Activated naive CD8-positive, alpha-beta T cell treated with anti-CD3 and anti-CD28 coated beads, Interleukin-2, amount 50 U/mL, for 24 hours (primary cell): ENCODE data around the gene POU2F3.

Experiments
- ATAC-seq: fragments of 150-1000 bp; cut with Tn5 transposase; one replicate; pipeline ENCODE4 v1.10.0; 2021
- DNase-seq: peaks from one replicate; pipeline ENCODE4 v3.0.0; 2021
- H3K27ac Mint-ChIP-seq: one replicate; pipeline ENCODE4 v1.8.0; 2021; ENCODE audit warnings: mild to moderate bottlenecking, mixed read lengths
- H3K27me3 Mint-ChIP-seq: one replicate; pipeline ENCODE4 v1.8.0; 2021; ENCODE audit warnings: mixed read lengths
- H3K36me3 Mint-ChIP-seq: one replicate; pipeline ENCODE4 v1.8.0; 2021; ENCODE audit warnings: low read depth, mixed read lengths
- H3K4me1 Mint-ChIP-seq: one replicate; pipeline ENCODE4 v1.8.0; 2021; ENCODE audit warnings: mixed read lengths
- H3K4me3 Mint-ChIP-seq: one replicate; pipeline ENCODE4 v1.8.0; 2021; ENCODE audit warnings: mild to moderate bottlenecking, moderate library complexity, mixed read lengths
- H3K9me3 Mint-ChIP-seq: one replicate; pipeline ENCODE4 v1.8.0; 2021; ENCODE audit warnings: mixed read lengths

Gene POU2F3

DNA sequence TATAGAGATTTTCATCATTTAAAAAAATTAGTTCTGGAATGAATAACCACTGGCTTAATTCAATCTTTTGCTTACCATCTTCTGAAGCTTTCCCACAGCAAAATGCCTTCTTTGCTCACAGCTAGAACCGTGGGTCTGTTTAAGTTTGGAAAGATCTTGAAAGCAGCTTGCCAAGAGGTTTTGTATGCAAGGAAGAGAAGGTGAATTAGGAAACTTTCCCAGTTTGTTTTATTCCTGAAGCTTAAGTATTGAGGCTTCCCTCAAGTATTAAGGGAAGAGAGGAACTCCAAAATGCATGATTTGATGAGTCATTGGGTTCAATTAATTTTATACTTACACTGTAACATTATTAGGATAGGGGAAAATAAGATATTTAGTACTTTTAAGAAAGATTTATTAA lies 94.4 kb downstream of the POU2F3 start:
- H3K9me3 Mint-ChIP-seq = no peaks in the 10 kb centered on the region
- ATAC-seq (no peak), DNase-seq (no peak)
- peaks cover 50% of the 10 kb centered on the region for H3K27me3 Mint-ChIP-seq
- no peak overlapping the region for H3K4me3 Mint-ChIP-seq
- peaks cover 1% of the 10 kb centered on the region for H3K36me3 Mint-ChIP-seq
- no peak overlapping the region for H3K27ac Mint-ChIP-seq
- peaks cover 24% of the 10 kb centered on the region for H3K4me1 Mint-ChIP-seq

DNA sequence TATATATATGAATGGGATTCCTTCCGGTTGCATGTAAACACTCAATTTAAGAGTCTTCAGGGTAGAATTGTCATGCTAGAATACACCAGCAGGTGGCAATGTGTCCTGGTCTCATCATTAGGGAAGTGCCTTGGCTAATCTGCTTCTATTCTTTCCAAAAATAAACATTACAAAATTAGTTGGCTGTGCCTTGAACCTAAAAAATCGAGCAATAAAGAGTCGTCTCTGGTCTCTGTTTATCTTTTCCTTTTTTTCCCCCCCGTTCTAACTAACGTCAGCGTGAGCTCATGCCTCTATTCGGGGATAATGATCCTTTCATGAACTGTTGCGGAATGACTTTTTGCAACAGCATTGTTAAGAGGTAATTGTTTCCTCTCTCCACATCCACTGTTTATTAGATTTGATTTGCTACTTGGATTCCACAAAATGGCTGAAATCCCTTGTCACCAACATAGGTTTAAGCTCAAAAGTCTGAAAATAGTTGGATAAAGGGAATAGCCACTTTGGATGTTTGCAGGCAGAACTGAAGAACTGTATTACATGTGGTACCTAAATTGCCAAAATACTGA lies 95.0 kb downstream of the POU2F3 start:
- ATAC-seq (no peak), DNase-seq (peak; percentile 64)
- H3K9me3 Mint-ChIP-seq = no peaks in the 10 kb centered on the region
- H3K27me3 Mint-ChIP-seq = peaks cover 53% of the 10 kb centered on the region
- H3K4me1 Mint-ChIP-seq = peaks cover 30% of the 10 kb centered on the region
- peak overlapping the region; percentile 17 for H3K27ac Mint-ChIP-seq
- H3K4me3 Mint-ChIP-seq = peak overlapping the region; percentile 70
- H3K36me3 Mint-ChIP-seq = peaks cover 1% of the 10 kb centered on the region

DNA sequence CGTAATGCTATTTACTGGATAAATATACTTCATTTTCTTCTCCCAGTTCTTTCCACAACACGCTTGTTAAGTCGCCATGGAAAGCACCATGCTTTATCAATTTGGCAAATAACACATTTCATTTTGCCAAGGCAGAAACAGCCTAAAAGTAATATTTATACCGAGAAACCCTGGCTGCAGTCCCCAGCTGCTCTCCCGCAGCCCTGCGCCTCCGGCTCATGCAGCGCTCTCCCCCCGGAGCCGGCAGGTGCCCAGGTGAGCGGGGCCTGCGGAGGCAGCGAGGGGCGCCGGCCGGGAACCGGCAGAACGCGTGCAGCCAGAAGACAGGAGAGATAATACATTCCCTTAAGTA lies 95.6 kb downstream of the POU2F3 start:
- Mint-ChIP-seq H3K9me3 (no peaks in the 10 kb centered on the region), H3K36me3 (peaks cover 1% of the 10 kb centered on the region), H3K4me3 (peak overlapping the region; percentile 70), H3K4me1 (peaks cover 35% of the 10 kb centered on the region), H3K27me3 (peaks cover 54% of the 10 kb centered on the region), H3K27ac (no peak overlapping the region)
- peak; percentile 23 for ATAC-seq
- peak; percentile 44 for DNase-seq

DNA sequence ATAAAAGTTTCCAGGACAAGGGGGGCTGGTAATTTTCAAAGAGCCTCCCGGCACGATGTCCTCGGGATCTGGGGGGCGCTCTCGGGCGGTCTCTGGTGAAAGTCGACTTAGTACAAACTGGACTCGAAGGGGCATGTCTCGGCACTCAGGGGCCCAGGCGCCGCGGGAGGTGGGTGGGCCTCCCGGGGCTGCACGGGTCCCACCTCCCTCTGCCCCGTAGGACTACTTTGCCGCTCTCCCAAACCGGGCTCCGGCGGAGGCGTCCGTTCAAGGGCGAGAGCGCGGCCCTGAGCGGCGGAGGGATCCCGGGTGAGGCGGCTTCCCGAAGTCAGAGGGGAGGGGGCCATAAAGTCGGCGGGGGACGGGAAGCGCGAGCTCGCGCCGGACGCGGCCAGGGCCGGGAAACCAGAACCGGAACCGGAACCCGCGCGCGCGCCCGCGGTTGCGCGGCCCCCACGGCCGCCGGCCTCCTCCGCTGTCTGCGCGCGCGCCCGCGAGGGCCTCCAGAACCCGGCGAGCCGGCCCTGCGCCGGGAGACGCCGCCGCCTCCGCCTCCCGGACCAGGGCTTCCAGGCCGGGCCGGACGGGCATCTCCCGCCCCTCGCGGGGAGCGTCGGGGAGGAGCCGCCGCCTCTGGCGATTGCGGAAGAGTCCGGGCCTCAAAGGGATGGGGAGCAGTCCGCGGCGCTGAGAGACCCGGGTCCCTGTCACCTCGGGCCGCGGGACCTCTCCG lies 96.1 kb downstream of the POU2F3 start, which contains the start of gene ARHGEF12:
Gene ARHGEF12, plus strand, starts transcription at position 506 of the 733 bp plus-strand sequence. CDS start 831 bp downstream, outside the sequence.
- DNase-seq (peak; percentile 86), ATAC-seq (peak; percentile 81)
- peaks cover 1% of the 10 kb centered on the region for H3K36me3 Mint-ChIP-seq
- H3K27ac Mint-ChIP-seq = peak within 1 kb of the TSS; percentile 79
- H3K27me3 Mint-ChIP-seq = peaks cover 54% of the 10 kb centered on the region
- no peaks in the 10 kb centered on the region for H3K9me3 Mint-ChIP-seq
- peak within 1 kb of the TSS; percentile 90 for H3K4me3 Mint-ChIP-seq
- H3K4me1 Mint-ChIP-seq = peaks cover 38% of the 10 kb centered on the region

DNA sequence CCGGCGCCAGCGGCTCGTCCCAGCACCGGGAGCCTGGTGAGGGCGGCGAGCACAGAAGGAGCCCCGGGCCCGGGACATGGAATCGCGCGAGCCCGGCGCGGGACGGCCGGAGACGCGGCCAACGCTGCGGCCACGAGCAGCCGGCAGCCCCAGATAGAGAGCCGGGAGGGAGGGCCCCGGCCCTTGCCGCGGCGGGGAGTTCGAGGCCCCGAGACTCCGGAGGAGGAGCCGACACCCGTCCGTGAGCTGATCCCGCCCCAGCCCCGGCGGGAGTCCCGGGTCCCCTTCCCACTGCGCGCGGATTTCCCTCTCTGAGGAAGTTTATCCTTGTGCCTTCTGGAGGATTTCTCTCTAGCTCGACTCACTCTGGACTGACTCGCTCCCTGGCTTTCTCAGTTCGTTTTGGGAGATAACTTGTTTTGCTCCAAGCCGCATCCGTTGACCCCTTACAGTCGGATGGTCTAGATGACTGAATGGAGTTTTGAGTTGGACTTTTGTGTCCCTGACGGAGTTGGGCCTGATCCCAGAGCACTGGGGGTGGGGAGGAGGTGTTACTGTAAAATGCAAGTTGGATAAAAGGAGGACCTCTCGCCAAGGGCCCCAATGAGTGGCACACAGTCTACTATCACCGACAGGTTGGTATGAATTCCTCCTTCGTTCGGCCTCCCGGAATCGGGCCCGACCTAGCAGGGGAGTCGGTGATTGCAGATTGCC lies 96.9 kb downstream of the POU2F3 start:
- Mint-ChIP-seq H3K36me3 (peaks cover 1% of the 10 kb centered on the region), H3K9me3 (peaks cover under 1% of the 10 kb centered on the region), H3K4me3 (peak overlapping the region; percentile 90), H3K27me3 (peaks cover 59% of the 10 kb centered on the region), H3K27ac (peak overlapping the region; percentile 79), H3K4me1 (peaks cover 38% of the 10 kb centered on the region)
- ATAC-seq (peak; percentile 35), DNase-seq (peak; percentile 47)

DNA sequence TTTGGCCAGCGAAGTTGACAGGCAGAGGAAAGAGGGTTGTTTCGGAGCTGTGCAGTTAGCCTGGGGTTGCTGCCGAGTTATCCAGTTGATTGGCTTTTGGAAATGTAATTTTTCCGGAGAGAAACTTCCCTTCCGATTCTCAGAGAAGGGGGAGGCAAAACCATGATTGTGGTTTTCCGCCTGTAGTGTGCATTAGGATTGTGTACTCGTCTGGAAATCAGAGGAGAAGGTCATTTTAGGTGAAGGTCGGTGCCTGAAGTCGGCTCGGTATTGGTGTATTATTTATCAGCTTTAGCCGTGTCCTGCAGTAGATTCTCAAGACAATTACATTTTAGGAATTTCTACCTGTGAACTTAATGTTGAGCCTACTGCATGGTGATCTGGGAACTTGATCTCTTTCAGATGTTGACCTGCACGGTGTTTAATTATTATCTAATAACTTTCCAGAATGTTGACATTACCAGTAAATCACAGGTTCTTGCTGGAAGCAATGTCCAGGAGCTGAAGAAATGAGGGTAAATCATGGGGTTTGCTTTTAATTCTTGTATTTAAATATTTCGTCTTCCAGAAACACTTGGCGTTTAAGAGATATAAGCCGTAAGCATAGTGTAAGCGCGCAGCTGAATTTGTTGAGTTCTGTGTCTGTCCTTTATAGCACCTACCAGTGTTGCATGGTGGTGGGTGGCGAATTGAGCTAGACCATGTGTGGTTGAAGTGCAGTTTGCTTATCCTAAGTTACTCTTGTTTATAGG lies 97.6 kb downstream of the POU2F3 start:
- H3K27me3 Mint-ChIP-seq = peaks cover 67% of the 10 kb centered on the region
- peak overlapping the region; percentile 90 for H3K4me3 Mint-ChIP-seq
- peaks cover 8% of the 10 kb centered on the region for H3K9me3 Mint-ChIP-seq
- no peak for DNase-seq
- no peak overlapping the region for H3K27ac Mint-ChIP-seq
- H3K4me1 Mint-ChIP-seq = peaks cover 41% of the 10 kb centered on the region
- ATAC-seq = no peak
- peaks cover 6% of the 10 kb centered on the region for H3K36me3 Mint-ChIP-seq

DNA sequence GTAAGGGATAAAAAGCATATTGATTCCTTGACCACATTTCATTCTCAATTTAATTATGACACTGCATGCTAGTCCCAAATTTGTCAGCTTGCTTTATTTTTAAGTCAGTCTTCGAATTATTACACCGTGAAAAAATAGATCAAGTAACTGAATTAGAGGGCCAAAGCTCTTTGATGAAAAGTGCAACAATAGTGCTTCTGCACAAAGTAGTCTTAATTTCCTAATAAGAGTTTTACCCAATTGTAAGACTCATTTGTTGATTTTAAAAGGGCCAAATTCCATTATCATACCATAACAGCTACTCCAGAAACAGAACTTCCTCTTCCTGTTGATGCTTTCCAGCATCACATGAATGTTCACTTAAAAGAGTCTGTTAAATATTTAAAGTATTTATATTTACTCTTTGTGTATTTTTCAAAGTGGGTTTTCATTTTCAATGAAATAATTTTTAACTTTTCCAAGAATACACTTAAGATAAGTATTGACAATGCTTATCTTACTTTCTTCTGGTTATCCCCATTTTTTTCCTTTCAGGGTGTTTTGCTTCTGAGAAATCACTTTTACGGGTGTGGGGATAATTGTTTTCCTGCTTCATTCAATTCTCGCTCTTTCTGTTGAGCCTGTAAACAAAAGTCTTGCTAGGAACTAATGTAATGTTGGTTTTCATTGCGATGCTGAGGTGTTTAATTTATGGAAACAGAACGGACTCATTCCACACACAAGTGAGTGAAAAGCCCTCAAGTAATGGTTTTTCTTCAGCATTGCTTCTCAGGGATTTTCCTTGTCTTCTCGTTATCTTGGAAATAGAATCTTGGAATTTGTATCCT lies 98.4 kb downstream of the POU2F3 start:
- peaks cover 6% of the 10 kb centered on the region for H3K36me3 Mint-ChIP-seq
- H3K27me3 Mint-ChIP-seq = peaks cover 62% of the 10 kb centered on the region
- H3K27ac Mint-ChIP-seq = no peak overlapping the region
- H3K9me3 Mint-ChIP-seq = peaks cover 9% of the 10 kb centered on the region
- no peak for DNase-seq
- H3K4me3 Mint-ChIP-seq = peak overlapping the region; percentile 90
- ATAC-seq = no peak
- peaks cover 41% of the 10 kb centered on the region for H3K4me1 Mint-ChIP-seq

DNA sequence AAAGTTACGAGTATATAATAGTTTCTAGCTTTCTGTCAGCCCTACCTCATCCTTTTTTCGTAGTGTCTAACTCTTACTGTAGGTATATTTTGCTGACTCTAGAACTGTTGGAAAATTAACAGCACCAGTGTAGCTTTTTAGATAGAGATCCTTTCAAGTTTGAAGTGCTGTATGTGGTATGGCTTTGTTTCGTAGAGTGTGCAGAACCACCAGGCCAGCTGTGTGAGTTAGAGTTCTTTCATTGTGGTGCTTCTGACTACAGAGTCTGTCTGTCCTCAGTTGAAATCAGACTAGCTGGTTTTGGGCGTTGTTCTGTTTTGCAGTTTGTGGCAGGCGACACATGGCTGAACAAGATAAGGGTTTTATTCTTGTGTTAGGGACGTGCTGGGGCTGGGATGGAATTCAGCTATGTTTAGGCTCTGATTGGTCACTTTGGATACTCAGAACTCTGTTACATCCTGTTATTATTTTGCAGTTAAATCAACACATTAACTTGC lies 99.5 kb downstream of the POU2F3 start:
- peaks cover 9% of the 10 kb centered on the region for H3K36me3 Mint-ChIP-seq
- peaks cover 9% of the 10 kb centered on the region for H3K9me3 Mint-ChIP-seq
- H3K4me1 Mint-ChIP-seq = peaks cover 50% of the 10 kb centered on the region
- ATAC-seq (no peak), DNase-seq (no peak)
- peaks cover 69% of the 10 kb centered on the region for H3K27me3 Mint-ChIP-seq
- H3K27ac Mint-ChIP-seq = no peak overlapping the region
- H3K4me3 Mint-ChIP-seq = no peak overlapping the region

DNA sequence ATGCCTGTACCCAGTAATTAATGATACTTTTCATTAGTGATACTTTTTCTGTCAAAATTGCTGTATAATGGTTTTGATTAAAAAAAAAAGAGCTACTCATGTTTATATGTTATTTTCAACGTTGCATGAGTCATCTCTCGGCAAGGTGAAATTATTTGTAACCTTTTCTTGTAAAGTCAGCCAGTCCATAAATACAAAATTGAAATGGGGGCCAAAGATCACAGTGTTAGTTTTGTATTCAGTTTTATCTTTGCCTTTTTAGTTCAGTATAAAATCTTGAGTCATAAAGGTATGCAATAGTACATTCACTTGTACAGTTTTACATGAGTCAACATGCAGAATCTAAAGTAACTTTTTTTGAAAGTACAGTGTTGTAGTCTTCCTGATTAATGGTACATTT lies 100.6 kb downstream of the POU2F3 start:
- Mint-ChIP-seq H3K27ac (no peak overlapping the region), H3K27me3 (peaks cover 69% of the 10 kb centered on the region), H3K4me1 (peaks cover 55% of the 10 kb centered on the region), H3K36me3 (peaks cover 9% of the 10 kb centered on the region), H3K9me3 (peaks cover 9% of the 10 kb centered on the region), H3K4me3 (no peak overlapping the region)
- DNase-seq (no peak), ATAC-seq (no peak)

DNA sequence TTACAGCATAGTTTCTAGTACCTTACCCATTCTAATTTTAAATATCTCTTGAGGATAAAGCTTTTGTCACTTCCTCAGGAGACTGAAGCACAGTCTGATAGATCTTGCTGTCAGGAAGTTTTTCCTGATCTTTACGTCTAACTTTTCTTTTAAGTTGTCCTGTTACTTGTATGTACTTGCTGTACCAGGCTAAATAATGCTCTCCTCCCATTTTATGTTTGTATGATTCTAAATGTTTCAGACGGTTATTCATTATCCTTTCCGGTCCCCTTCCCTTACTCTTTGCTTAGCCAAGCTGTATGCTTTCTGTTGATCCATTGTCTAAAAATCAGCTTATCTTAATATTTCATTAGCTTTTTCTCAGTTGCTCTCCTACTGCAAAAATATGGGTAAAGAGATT lies 102.3 kb downstream of the POU2F3 start:
- H3K27ac Mint-ChIP-seq = no peak overlapping the region
- ATAC-seq = no peak

DNA sequence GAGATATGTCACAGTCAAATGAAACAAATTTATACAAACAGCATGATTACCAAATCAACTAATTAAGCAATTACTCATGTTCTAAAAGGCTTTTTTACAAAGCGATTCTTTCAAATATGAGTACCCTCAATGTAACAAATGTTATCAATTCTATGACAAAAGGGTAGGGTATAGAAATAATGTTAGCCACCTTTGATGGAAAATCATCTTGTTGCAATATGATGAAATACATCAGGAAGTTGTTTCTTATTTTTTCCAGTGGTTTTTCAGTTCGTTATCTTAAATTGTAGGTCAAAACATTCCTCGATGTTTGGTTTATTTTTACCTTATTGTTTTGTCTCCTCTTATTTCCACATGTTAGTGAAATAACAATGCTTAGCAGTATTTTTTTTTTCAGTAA lies 102.7 kb downstream of the POU2F3 start:
- H3K4me1 Mint-ChIP-seq = peaks cover 54% of the 10 kb centered on the region
- peaks cover 7% of the 10 kb centered on the region for H3K36me3 Mint-ChIP-seq
- ATAC-seq = no peak
- H3K27me3 Mint-ChIP-seq = peaks cover 78% of the 10 kb centered on the region
- no peak overlapping the region for H3K27ac Mint-ChIP-seq
- H3K4me3 Mint-ChIP-seq = no peak overlapping the region
- no peak for DNase-seq
- peaks cover 9% of the 10 kb centered on the region for H3K9me3 Mint-ChIP-seq

More for the DNA sequence above, 102.3 kb downstream of the POU2F3 start:
- DNase-seq = no peak
- Mint-ChIP-seq H3K4me3 (no peak overlapping the region), H3K36me3 (peaks cover 7% of the 10 kb centered on the region), H3K4me1 (peaks cover 58% of the 10 kb centered on the region), H3K27me3 (peaks cover 78% of the 10 kb centered on the region), H3K9me3 (peaks cover 9% of the 10 kb centered on the region)

DNA sequence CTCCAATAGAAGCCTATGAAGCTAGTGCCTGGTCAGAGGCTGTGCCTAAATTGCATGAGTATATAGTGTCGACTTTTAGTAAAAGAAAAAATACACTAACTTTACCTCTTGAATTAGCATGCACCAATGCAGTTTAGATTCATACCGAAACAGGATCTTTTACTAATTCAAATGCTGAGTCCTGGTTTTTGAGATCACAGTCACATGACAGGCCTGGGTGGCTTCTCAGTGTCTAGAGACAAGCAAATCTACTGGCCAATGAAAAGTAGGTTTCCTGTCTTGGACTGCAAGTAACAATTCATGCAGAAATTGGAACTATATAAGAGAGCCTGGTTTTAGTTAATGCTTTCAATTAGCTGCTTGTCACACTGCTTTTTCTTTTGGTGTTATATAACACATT lies 103.5 kb downstream of the POU2F3 start:
- ATAC-seq (no peak), DNase-seq (no peak)
- H3K4me3 Mint-ChIP-seq = no peak overlapping the region
- no peak overlapping the region for H3K27ac Mint-ChIP-seq
- H3K27me3 Mint-ChIP-seq = peaks cover 75% of the 10 kb centered on the region
- peaks cover 7% of the 10 kb centered on the region for H3K36me3 Mint-ChIP-seq
- H3K9me3 Mint-ChIP-seq = peaks cover 9% of the 10 kb centered on the region
- H3K4me1 Mint-ChIP-seq = peaks cover 48% of the 10 kb centered on the region

DNA sequence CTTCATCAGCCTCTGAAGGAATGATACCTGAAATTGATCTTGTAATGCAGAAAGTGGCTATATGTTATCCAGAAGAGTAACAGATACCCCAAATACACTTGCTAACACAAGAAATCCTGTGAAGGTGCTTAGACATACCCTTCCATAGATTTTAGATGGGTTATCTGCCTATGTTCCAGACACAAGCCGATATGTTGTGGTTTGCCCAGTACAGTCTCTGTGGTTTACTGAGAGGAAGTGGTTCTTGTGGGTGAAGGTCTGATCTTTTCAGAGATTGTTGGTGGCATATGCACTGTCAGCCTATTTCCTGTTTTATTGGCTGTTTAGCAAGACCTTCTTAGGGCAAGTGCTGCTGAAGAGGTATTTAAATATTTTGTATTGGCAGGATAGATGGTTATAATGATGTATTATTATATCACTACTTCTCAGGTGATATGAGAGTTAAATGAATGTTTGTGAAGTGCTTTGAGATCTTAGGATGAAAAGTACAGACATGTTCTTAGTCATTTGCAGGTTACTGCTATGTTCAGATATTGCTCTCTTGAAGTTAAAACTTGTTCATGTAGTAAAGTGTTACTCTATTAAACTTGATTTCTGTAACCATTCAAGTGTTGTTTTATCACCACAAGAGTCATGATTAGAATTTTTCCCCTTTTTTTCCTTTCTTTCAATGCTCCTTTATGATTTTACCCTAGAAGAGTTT lies 104.5 kb downstream of the POU2F3 start:
- peaks cover 74% of the 10 kb centered on the region for H3K27me3 Mint-ChIP-seq
- peak; percentile 92 for ATAC-seq

More for the DNA sequence above, 104.5 kb downstream of the POU2F3 start:
- Mint-ChIP-seq H3K9me3 (peaks cover 9% of the 10 kb centered on the region), H3K27ac (peak overlapping the region; percentile 79), H3K36me3 (peaks cover 7% of the 10 kb centered on the region), H3K4me1 (peaks cover 42% of the 10 kb centered on the region), H3K4me3 (peak overlapping the region; percentile 47)
- DNase-seq = peak; percentile 48
